Measurements from ENCODE around the gene AKAP6.

The AKAP6 gene

GRCh38 chr14:32481707-32482106 is 152.6 kb downstream of the AKAP6 start:
- ATAC-seq (no peak), DNase-seq (no peak)

DNA sequence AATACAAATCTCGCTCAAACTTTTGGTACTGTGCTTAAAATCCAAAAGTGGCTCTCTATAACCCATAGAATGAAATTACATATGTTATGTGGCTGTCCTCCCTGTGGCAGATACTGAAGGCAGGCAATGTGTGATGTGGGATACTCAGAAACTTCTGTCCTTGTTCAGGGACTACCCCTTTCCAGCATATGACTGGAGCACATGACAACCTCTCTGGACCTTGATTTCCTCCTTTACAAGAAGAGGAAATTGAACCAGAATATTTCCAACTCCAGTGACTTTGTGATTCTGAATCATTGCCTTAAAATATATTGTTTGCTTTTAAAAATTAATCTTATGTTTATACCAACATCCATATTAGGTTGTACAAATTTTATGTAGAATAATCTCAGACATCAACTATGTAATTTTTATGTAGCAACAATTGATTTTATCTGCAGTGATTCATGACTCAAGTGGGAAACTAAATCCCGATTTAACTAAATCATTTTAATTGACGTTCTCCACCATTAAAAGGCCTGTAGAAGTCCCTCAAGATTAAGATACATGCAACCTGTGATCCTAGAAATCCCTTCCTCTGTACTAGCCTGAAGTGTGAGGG is 162.4 kb downstream of the AKAP6 start:
- DNase-seq: no peak
- no peak for ATAC-seq

GRCh38 chr14:32492457-32492856 is 163.4 kb downstream of the AKAP6 start:
- DNase-seq (no peak), ATAC-seq (no peak)

GRCh38 chr14:32494609-32495434 is 165.7 kb downstream of the AKAP6 start:
- DNase-seq: no peak
- ATAC-seq: no peak

DNA sequence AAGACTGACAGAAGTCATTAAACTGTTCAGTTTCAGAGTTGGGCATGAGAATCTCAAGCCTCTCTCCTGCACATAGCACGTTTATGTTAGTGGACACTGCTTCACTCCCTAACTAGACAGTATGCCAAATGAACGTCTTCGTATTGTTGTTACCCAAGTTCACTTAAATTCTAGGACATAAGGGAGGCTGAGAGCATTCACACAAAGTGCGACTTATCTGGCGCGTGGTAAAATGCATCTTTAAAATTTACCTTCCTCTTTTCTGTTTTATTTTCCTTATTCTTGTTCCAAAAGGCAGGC is 166.3 kb downstream of the AKAP6 start:
- no peak for DNase-seq
- no peak for ATAC-seq

- ATAC-seq: no peak
- DNase-seq: no peak
Measured at GRCh38 chr14:32497248-32497647, 168.2 kb downstream of the AKAP6 start.

GRCh38 chr14:32507029-32507984 is 178.2 kb downstream of the AKAP6 start:
- no peak for ATAC-seq
- DNase-seq: no peak

- DNase-seq (no peak), ATAC-seq (no peak)
Measured at GRCh38 chr14:32508281-32508680, 179.2 kb downstream of the AKAP6 start.

GRCh38 chr14:32509632-32510187 is 180.6 kb downstream of the AKAP6 start:
- ATAC-seq: no peak
- DNase-seq: no peak

DNA sequence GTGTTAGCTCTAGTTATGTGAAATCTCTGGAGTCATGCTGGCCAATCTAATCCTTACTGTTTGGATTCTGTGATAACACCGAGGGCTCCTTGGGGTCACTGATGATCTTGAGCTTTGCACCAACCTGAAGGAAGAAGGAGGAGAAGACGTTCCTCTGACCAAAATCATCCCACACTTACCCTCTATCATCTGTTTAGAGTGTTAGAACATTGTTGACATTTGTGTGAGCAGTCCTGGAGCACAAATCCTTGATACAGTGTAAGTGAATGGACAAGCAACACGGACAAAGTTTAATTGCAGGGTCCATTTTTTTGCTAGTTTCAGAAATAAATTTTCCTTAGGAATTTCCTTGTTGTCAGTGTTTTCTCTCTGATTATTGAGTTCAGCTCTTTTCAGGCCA is 181.7 kb downstream of the AKAP6 start:
- ATAC-seq: no peak
- no peak for DNase-seq

DNA sequence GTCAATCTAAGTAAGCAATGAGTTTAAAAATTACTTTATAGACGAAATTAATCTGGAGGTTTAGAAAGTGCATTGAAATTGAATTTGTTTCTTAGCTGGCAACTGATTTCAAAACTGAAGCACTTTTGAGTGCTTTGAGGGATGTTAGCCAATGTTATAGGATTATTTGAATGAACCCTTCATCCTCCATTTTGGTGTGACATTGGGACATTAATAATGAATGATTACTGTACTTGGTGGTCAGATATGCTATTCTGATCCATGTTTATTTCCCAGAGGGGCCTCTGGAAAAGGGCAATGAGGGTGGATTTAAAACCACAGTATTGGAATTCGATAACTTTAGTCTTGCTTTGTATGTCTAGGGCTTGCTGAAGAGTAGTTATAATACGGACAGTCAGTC is 183.2 kb downstream of the AKAP6 start:
- DNase-seq (no peak), ATAC-seq (no peak)

DNA sequence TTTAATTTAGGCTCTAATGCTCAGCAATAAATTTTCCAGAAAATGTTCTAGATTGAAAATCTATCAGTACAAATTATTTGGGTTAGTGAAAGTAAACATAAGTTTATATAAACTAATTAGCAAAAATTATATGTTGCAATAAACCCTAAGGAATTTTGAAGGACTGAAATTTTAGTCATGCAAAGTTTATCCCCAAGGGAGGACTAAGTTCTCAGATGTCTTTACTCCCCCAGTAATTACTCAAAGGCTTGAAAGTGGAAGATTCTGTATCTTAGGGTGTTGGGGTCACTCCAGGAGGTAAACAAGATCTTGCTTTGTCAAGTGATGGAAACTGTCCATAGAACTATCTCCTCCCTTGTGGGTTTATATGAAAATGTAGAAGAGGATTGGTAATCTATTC is 183.7 kb downstream of the AKAP6 start:
- ATAC-seq (no peak), DNase-seq (no peak)

- no peak for DNase-seq
Measured at GRCh38 chr14:32513571-32514009, 184.5 kb downstream of the AKAP6 start.

GRCh38 chr14:32514236-32514635 is 185.1 kb downstream of the AKAP6 start:
- no peak for ATAC-seq
- DNase-seq: no peak

More at GRCh38 chr14:32513571-32514009, 184.5 kb downstream of the AKAP6 start:
- no peak for ATAC-seq

DNA sequence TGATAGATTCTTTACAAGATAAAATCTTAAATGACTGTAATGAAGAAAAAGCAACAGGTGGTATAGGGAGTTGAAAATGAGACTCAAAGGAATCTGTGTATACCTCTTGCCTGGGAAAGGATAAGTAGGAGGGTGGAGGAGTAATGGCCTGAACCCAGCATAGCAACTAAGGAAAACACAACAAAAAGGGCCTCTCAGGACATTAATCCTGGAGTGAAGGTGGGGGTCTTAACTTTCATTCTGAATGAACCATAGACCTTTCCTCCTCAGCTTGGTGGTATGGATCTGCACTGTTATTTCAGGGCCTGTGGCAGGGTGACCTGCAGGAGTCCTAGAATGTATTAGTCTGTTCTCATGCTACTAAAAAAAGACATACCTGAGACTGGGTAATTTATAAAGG is 185.6 kb downstream of the AKAP6 start:
- DNase-seq (no peak), ATAC-seq (no peak)

- ATAC-seq: no peak
- DNase-seq: no peak
Measured at GRCh38 chr14:32524609-32525375, 195.7 kb downstream of the AKAP6 start.

DNA sequence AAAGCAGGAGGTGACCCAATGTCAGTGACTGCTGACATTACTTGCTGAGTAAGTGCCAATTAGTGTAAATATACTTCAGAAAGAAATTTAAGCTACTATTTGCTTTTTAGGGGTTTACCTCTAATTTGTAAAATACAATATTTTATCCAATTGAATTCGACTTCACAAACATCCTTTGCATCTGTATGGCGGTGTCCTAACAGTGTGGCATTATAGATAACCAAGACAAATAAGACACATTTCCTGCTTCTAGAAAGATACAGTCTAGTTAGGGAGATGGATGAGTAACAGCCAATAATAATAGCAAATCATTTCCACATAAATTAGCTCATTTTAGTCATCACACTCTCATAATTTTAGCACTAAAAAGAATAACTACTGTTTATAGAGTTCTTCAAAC is 196.5 kb downstream of the AKAP6 start:
- ATAC-seq: no peak
- no peak for DNase-seq

GRCh38 chr14:32530800-32531199 is 201.7 kb downstream of the AKAP6 start:
- no peak for DNase-seq
- ATAC-seq: no peak

DNA sequence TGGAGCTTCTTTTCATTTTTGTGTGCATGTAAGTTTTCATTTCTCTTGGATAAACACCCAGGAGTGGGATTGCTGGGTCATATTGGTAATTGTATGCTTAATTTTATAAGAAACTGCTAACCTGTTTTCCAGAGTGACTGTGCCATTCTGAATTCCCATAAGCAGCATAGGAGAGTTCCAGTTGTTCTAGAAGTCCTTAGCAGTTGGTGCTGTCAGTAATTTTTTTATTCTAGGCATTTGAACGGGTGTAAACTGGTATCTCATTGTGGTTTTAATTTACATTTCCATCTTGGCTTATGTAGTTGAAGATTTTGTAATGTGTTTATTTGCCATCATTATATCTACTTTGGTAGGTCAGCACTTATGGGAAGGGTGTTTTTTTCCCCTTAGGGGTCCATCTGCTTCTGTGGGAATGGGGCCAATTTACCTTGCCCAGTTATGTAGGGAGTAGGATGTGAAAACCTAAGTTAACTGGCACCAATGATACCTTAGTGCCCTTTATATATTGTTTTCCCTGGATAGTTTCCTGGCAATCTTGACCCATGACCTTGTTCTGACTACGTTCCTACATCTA is 202.9 kb downstream of the AKAP6 start:
- ATAC-seq: no peak
- no peak for DNase-seq

GRCh38 chr14:32534145-32534544 is 205.0 kb downstream of the AKAP6 start:
- no peak for DNase-seq
- ATAC-seq: no peak

- ATAC-seq (no peak), DNase-seq (no peak)
Measured at GRCh38 chr14:32536175-32536574, 207.1 kb downstream of the AKAP6 start.
